ENCODE measurements around the gene PUS7. TPM values are rescaled to one million over a fixed set of nuclear protein-coding genes. Genes with fewer than 3 reads are reported as not detected.

PUS7 gene
- total and polyA plus RNA-seq, 2 of the 8 experiments (the other 6 are each of a cell fraction or from before 2014, with no cell fraction given): 18.9 to 65.2 TPM

DNA sequence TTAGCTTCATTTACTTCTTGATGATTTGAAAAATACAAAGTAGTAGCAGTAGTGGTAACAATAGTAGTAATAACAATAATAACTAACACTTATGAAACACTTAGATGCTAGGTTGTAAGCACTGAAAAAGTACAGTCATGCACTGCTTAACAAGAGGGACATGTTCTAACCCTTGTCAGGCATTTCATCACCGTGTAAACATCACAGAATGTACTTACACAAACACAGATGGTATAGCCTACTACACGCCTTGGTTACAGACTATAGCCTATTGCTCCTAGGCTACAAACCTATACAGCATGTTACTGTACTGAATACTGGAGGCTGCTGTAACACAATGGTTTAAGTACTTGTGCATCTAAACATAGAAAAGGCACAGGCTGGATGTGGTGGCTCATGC is 60.6 kb downstream of the PUS7 start (continued):
- TF ChIP-seq SUZ12 (IDR thresholded peaks at IDR 0.05; ENCODE audit: low read length) (no peak), JUND (IDR thresholded peaks at IDR 0.05; ENCODE audit: low read length) (no peak)
